DMS 273 (cell line): Measurements from ENCODE around the gene FOXL2NB.

Experiments
- DNase-seq: peaks from one replicate; lab custom pipeline; 2025; ENCODE audit not compliant: unreplicated experiment; lab: John Stamatoyannopoulos, UW

The FOXL2NB gene

GRCh38 chr3:138944929-138945708, 1.9 kb upstream of the FOXL2NB start:
- no peak for DNase-seq

DNA sequence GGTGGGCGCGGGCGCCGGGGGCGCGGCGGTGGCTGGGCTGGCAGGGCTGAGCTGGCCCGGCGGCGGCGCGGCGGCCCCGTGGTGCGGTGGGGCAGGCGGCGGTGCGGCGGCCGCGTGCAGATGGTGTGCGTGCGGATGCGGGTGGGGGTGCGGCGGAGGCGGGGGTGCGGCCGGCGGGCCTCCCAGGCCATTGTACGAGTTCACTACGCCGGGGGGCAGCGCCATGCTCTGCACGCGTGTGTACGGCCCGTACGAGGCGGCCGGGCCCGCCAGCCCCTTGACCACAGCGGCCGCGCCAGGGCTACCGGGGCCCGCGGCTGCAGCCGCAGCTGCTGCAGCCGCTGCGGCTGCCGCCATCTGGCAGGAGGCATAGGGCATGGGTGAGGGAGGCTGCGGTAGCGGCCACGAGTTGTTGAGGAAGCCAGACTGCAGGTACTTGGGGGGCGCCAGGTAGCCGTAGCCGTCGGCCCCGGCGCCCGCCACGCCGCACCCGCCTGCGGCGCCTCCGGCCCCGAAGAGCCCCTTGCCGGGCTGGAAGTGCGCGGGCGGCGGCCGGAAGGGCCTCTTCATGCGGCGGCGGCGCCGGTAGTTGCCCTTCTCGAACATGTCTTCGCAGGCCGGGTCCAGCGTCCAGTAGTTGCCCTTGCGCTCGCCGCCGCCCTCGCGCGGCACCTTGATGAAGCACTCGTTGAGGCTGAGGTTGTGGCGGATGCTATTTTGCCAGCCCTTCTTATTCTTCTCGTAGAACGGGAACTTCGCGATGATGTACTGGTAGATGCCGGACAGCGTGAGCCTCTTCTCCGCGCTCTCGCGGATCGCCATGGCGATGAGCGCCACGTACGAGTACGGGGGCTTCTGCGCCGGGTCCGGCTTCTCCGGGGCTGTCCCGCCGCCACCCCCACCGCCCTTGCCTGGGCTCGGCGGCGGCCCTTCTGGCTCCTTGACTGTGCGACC, 1.0 kb upstream of the FOXL2NB start:
- peak; percentile 87 for DNase-seq

DNA sequence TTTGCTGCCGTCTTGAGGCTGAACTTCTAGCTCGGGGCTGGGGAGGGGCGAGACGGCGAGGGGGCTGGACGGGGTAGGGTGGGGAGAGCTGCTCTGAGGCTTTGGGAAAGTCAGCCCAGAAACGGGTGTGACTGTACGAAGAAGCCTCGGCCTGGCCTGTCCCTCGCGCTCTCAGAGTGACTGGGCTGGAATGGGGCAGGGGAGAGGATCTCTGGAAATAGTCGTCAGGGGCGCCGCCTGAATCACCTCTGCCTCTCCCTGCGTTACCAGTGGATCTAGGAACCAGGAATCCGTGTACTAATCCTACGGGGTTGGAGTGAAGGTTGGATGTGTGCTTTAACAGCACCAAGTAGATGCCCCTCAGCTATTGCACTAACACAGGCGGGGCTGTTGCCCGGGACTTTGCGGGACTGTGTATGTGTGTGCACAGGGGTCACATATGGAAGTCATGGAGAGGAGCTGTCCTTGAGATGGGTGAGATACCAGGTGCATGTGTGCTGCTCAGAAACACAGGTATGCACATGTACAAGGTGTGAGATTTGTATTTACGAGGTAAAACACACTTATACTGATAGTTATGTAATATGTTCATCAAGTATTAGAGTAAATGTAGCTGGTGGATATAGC, 591 bp downstream of the FOXL2NB start:
- DNase-seq, result peak; percentile 45

DNA sequence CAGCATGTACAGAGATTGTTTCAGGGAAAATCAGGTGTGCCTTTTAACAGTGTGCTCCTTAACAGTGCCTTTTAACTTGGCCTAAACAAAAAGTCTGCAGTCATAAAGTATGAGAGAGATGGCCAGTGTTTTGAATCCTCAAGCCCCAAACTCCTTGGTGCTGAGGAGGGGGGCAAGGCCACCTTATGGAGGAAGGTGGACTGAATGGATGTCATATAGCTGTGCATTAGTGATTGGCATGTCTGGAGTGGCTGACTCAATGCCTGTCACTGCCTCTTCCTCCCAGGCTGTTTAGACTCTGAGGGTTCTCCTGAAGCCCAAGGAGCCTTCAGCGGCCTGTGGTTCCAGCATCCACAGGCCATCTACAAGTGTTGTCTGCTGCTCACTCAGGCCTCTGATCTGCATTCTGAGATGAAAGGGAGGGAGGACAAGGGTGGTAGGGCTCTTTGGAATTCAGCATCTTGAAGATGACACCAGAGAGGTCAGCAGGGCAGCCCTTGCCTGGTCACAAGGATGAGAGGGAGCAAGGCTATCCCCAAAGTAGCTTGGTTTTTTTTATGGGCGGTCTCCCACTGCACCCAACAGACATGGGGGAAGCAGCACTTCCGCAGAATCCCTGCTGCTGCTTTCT, 1.5 kb downstream of the FOXL2NB start:
- no peak for DNase-seq

DNA sequence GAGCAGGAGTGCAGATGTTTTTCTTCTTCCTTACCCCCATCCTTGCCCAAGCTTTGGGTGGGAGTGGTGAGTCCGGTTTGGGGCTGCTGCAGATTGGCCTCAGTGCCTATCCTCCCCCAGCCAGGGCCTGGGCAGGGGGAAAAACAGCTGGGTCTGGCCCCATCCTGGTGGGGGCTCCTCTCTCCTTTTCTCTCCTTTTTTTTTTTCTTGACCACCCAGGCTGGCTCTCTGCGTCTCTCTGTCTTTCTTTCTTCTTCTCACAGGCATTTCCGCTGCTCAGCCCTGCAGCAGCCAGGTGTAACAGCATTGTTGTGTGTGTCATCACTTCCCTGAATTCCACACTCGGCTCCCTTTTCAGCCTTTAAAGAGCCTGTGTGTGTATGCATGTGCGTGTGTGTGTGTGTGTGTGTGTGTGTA, 2.0 kb downstream of the FOXL2NB start:
- no peak for DNase-seq

- DNase-seq, result no peak
These were observed 2.5 kb downstream of the FOXL2NB start for GRCh38 chr3:138949445-138950005.

GRCh38 chr3:138950006-138950644, 3.1 kb downstream of the FOXL2NB start:
- DNase-seq, result peak; percentile 75

DNA sequence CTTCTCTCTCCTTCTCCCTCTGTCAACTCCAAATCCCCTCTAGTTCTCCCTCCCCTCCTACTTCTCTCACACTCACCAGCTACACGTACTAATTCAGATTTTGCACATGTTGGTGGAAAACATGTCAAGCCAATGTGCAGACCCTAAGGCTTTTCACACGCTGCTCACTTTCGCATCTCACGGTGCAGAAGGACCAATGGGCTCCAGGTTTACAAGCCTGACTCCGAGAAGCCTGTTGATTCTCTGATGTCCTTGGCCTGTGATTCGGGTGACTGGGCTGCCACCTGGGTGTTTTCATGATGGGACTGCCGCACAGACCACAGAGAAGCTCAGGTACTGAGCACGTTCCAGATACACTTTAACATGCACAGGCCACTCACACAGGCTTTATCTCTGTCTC, 3.7 kb downstream of the FOXL2NB start:
- no peak for DNase-seq

GRCh38 chr3:138960417-138960852, 13.4 kb downstream of the FOXL2NB start:
- no peak for DNase-seq

DNA sequence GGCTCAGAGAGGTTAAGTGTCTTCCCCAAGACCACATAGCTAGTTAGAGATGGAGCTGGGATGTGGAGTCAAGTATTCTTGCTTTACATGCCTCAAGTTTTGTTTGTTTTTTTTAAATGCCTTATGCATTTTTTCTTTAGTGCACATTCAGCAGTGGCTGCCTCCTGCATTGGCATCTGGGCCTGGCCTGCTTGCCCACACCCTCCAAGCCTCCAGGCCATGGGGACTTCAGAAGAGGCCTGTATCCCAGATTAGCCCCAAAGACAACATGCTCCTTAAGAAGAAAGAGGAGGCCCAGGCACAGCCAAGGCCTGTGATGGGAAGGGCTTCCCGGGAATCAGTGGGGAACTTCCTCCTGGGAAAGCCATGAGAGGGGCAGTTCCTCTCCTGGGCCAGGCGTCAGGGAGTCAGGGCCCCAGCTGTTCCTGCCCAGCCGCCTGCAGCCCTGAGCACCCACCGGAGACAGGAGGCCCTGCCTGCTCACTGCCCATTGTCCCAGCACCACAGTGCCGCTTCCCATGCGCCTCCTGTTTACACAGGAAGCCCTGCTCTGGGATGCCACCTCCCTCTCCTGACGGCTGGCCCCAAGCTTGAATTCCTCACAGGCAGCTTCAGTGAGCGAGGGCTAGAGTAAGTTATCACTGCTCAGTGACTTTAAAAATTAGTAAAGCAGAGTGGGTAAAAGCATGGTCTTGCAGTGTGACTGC, 16.0 kb downstream of the FOXL2NB start:
- no peak for DNase-seq

GRCh38 chr3:138964264-138964663, 17.2 kb downstream of the FOXL2NB start:
- no peak for DNase-seq

DNA sequence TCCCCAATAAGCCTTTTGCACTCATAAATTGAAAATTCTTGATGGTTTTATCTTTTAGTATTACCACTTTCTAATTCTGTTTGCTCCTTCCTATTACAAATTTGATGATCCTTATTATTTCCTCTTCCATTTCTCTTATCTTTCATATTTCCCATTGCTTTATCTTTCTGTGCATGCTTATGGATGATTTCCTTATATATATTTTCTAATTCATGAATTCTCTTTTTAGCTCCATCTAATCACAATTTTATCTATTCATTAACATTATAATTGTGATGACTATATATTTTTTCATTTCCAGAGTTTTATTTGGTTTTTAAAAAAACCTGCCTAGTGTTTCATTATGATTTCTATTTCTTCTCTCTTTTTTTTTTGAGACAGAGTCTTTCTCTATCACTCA, 17.9 kb downstream of the FOXL2NB start:
- no peak for DNase-seq

GRCh38 chr3:138971766-138972320, 24.8 kb downstream of the FOXL2NB start:
- peak; percentile 47 for DNase-seq

GRCh38 chr3:138972941-138973340, 25.9 kb downstream of the FOXL2NB start:
- no peak for DNase-seq

- DNase-seq, result no peak
These were observed 27.4 kb downstream of the FOXL2NB start for GRCh38 chr3:138974462-138974861.

- no peak for DNase-seq
These were observed 28.3 kb downstream of the FOXL2NB start for GRCh38 chr3:138975351-138975750.

DNA sequence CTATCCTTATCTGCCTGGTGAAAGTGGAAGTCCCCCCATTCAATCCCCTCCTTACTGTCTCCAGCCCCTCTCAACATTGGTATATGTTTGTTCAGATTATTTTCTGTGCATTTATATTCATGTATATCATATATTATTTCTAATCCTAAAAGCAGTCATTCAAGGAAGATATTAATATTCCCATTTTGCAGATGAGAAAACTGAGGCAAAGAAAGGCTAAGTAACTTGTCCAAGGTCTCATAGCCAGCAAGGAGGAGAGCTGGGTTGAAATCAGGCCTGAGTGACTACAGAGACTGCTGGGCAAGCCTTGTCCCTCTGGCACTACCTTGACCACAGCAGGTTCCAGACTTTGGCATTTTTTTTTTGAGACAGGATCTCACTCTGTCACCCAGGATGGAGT, 29.0 kb downstream of the FOXL2NB start:
- no peak for DNase-seq

DNA sequence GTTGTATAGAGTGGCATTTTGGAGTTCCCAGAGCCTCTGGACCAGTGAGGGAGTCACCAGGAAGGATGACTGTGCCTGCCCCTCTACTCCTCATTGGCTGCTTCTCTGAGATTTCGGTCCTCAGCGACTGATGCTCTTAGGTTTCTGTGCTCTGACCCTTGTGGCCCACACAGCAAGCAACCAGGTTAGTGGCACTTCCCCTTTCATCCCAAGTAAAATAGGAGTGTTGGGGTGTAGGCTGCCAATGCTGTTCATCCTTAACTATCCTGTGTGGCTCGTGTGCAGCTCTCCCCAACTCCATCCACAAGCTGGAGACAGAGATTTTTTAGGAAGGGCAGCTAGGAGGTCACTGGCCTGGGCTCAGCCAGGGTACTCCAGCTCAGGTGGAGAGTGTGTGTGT, 37.8 kb downstream of the FOXL2NB start:
- DNase-seq, result no peak

DNA sequence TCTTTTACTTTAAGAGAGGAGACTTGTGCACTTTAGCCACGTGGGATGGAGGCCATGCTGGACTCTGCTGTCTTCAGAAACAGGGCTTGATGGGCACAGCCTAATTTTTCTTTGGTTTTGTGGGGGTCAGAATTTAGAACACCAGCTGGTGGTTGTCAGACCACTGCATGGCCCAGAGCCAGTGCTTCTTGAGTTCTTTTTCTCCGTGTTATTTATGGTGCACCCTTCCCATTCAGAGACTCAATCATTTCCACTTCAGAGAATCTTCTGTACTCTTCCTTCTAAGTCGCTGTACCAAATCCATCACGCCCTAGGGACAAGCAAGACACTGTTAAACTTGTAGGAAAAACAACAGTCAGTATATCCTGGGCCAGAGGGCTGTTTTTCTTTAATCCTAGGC, 38.9 kb downstream of the FOXL2NB start:
- no peak for DNase-seq
